HepG2 (cell line): ENCODE data around the gene TH. TPM values are rescaled to one million over a fixed set of nuclear protein-coding genes. Genes with fewer than 3 reads are reported as not detected.
A peak's percentile ranks its signal among the peaks of the same experiment; 100 is the strongest.

Experiments used
- HNRNPH1 ChIP-seq: fragments of 200-400 bp; formaldehyde crosslinking; optimal IDR thresholded peaks from 2 replicates; pipeline ENCODE3; 2017; ENCODE audit warnings: mild to moderate bottlenecking, low read depth, low read length
- SMAD9 ChIP-seq: sonication (generic); formaldehyde crosslinking; IDR thresholded peaks from 2 replicates; pipeline ENCODE4 v1.5.1; 2020; ENCODE audit warnings: mild to moderate bottlenecking, missing genetic modification reagents
- ZFP1 ChIP-seq: IDR thresholded peaks from 2 replicates; pipeline ENCODE4 v1.6.1; 2016
- ZFX ChIP-seq: sonication (generic); formaldehyde crosslinking; IDR thresholded peaks from 2 replicates; pipeline ENCODE4 v1.4.0; 2020; ENCODE audit warnings: mild to moderate bottlenecking, low read depth, missing genetic modification reagents, moderate library complexity
- ZMYM4 ChIP-seq: sonication (generic); formaldehyde crosslinking; IDR thresholded peaks from 2 replicates; pipeline ENCODE4 v1.8.1; 2023; ENCODE audit warnings: mild to moderate bottlenecking, missing genetic modification reagents
- ZNF263 ChIP-seq: sonication (generic); formaldehyde crosslinking; IDR thresholded peaks from 2 replicates; pipeline ENCODE4 v1.4.0; 2020; ENCODE audit warnings: missing genetic modification reagents
- ZNF777 ChIP-seq: sonication (generic); formaldehyde crosslinking; IDR thresholded peaks from 2 replicates; pipeline ENCODE4 v1.4.0; 2020; ENCODE audit warnings: missing genetic modification reagents
- polyA plus RNA-seq, 8 experiments: library from polyadenylated mRNA; depleted of rRNA in 3 of 8; stranded (reverse) in 7 of 8; unstranded in 1 of 8; fragments of >200 nt; fragmentation: Illumina TruSeq in 4 of 8; extraction: Trizol in 4 of 8; gene quantifications; 2 replicates each; pipeline versions ENCODE4 v1.2.1 to v1.2.3, GENCODE V29; 2011 to 2016; ENCODE audit warnings: low read depth in 4 of 8, missing spikeins in 1 of 8, mixed read lengths in 1 of 8; ENCODE audit not compliant: insufficient read depth in 1 of 8
- total RNA-seq, 5 experiments: library from RNA; depleted of rRNA; stranded (reverse); fragments of >200 nt; fragmentation: Illumina TruSeq; extraction: Trizol; gene quantifications; 2 replicates each; pipeline ENCODE4 v1.2.3, GENCODE V29; 2016; ENCODE audit warnings: low read depth in 1 of 5
- TF ChIP-seq, protein P1 (sequence below): sonication (generic); formaldehyde crosslinking; IDR thresholded peaks from 2 replicates; pipeline ENCODE4 v1.5.1; 2020; ENCODE audit warnings: mild to moderate bottlenecking, missing genetic modification reagents, moderate library complexity
- TF ChIP-seq, protein P2 (sequence below): sonication (generic); formaldehyde crosslinking; IDR thresholded peaks from 2 replicates; pipeline ENCODE4 v1.5.0; 2020; ENCODE audit warnings: mild to moderate bottlenecking, missing genetic modification reagents, moderate library complexity
- TF ChIP-seq, protein P3 (sequence below): IDR thresholded peaks from 2 replicates; pipeline ENCODE4 v1.6.1; 2018; ENCODE audit warnings: missing genetic modification reagents, mild to moderate bottlenecking, missing compliant biosample characterization
- TF ChIP-seq, protein P4 (sequence below): sonication (generic); formaldehyde crosslinking; conservative IDR thresholded peaks from 2 replicates; pipeline ENCODE4 v1.4.0; 2020; ENCODE audit warnings: mild to moderate bottlenecking, missing genetic modification reagents, moderate library complexity
- TF ChIP-seq, protein P5 (sequence below): sonication (generic); formaldehyde crosslinking; IDR thresholded peaks from 2 replicates; pipeline ENCODE4 v1.5.0; 2020; ENCODE audit warnings: mild to moderate bottlenecking, missing genetic modification reagents
- TF ChIP-seq, protein P6 (sequence below): sonication (generic); formaldehyde crosslinking; IDR thresholded peaks from 2 replicates; pipeline ENCODE4 v1.5.1; 2020; ENCODE audit warnings: mild to moderate bottlenecking, missing genetic modification reagents, moderate library complexity

TH gene
- total and polyA plus RNA-seq, 2 of the 13 experiments (the other 11 are each of a cell fraction or from before 2014, with no cell fraction given): 0.36 TPM; not detected in 1

DNA sequence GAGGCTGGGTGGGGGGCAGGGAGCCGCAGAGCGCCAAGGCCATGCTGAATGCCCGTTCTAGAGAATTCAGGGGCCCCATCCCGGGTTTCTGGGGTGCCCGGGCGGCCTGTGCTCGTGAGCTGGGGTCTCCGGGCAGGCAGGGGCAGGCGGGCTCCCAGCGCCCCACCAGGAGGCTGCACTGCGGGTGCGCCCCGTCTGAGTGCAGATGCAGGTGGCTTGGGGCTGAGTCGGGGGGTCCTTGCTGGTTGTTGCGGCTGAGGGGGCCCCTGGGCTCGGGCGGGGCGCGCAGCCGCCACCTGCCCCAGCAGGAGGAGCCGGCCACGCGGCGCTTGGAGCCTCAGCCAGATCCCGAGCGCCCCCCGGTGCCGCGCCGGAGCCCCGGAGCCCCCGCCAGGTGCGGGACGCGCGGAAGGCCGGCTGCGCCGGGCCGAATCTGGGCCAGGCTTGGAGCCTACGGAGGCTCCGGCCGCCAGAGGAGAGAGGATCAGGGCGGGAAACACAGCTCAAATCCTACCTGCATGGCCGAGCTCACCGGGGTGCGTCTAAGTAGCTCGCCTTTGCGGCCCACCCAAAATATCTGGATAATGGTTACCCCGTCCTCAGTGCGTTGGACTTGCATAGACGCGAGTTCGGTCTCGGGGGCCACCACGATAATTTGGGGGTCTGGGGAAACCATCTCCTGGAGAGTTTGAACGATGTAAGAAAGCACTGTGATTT, 31.8 kb downstream of the TH start (continued):
- TF ChIP-seq ZNF777 (peak; percentile 75), ZFX (CRISPR knock-in tag) (peak; percentile 33), ZNF263 (0 out of 2 replicates have a peak, but pooled peaks have one; percentile 8), ZFP1 (CRISPR knock-in tag) (no peak), ZMYM4 (0 out of 2 replicates have a peak, but pooled peaks have one; percentile 5), HNRNPH1 (no peak), SMAD9 (0 out of 2 replicates have a peak, but pooled peaks have one; percentile 58)
- TF ChIP-seq, protein P1, sequence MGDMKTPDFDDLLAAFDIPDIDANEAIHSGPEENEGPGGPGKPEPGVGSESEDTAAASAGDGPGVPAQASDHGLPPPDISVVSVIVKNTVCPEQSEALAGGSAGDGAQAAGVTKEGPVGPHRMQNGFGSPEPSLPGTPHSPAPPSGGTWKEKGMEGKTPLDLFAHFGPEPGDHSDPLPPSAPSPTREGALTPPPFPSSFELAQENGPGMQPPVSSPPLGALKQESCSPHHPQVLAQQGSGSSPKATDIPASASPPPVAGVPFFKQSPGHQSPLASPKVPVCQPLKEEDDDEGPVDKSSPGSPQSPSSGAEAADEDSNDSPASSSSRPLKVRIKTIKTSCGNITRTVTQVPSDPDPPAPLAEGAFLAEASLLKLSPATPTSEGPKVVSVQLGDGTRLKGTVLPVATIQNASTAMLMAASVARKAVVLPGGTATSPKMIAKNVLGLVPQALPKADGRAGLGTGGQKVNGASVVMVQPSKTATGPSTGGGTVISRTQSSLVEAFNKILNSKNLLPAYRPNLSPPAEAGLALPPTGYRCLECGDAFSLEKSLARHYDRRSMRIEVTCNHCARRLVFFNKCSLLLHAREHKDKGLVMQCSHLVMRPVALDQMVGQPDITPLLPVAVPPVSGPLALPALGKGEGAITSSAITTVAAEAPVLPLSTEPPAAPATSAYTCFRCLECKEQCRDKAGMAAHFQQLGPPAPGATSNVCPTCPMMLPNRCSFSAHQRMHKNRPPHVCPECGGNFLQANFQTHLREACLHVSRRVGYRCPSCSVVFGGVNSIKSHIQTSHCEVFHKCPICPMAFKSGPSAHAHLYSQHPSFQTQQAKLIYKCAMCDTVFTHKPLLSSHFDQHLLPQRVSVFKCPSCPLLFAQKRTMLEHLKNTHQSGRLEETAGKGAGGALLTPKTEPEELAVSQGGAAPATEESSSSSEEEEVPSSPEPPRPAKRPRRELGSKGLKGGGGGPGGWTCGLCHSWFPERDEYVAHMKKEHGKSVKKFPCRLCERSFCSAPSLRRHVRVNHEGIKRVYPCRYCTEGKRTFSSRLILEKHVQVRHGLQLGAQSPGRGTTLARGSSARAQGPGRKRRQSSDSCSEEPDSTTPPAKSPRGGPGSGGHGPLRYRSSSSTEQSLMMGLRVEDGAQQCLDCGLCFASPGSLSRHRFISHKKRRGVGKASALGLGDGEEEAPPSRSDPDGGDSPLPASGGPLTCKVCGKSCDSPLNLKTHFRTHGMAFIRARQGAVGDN (CRISPR knock-in tag): peak; percentile 59; the same call in 1 of the 2 replicates
- TF ChIP-seq, protein P2, sequence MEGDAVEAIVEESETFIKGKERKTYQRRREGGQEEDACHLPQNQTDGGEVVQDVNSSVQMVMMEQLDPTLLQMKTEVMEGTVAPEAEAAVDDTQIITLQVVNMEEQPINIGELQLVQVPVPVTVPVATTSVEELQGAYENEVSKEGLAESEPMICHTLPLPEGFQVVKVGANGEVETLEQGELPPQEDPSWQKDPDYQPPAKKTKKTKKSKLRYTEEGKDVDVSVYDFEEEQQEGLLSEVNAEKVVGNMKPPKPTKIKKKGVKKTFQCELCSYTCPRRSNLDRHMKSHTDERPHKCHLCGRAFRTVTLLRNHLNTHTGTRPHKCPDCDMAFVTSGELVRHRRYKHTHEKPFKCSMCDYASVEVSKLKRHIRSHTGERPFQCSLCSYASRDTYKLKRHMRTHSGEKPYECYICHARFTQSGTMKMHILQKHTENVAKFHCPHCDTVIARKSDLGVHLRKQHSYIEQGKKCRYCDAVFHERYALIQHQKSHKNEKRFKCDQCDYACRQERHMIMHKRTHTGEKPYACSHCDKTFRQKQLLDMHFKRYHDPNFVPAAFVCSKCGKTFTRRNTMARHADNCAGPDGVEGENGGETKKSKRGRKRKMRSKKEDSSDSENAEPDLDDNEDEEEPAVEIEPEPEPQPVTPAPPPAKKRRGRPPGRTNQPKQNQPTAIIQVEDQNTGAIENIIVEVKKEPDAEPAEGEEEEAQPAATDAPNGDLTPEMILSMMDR (CRISPR knock-in tag): peak; percentile 44; the same call in 1 of the 2 replicates
- TF ChIP-seq, protein P3, sequence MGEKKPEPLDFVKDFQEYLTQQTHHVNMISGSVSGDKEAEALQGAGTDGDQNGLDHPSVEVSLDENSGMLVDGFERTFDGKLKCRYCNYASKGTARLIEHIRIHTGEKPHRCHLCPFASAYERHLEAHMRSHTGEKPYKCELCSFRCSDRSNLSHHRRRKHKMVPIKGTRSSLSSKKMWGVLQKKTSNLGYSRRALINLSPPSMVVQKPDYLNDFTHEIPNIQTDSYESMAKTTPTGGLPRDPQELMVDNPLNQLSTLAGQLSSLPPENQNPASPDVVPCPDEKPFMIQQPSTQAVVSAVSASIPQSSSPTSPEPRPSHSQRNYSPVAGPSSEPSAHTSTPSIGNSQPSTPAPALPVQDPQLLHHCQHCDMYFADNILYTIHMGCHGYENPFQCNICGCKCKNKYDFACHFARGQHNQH (CRISPR knock-in tag): no peak
- TF ChIP-seq, protein P4, sequence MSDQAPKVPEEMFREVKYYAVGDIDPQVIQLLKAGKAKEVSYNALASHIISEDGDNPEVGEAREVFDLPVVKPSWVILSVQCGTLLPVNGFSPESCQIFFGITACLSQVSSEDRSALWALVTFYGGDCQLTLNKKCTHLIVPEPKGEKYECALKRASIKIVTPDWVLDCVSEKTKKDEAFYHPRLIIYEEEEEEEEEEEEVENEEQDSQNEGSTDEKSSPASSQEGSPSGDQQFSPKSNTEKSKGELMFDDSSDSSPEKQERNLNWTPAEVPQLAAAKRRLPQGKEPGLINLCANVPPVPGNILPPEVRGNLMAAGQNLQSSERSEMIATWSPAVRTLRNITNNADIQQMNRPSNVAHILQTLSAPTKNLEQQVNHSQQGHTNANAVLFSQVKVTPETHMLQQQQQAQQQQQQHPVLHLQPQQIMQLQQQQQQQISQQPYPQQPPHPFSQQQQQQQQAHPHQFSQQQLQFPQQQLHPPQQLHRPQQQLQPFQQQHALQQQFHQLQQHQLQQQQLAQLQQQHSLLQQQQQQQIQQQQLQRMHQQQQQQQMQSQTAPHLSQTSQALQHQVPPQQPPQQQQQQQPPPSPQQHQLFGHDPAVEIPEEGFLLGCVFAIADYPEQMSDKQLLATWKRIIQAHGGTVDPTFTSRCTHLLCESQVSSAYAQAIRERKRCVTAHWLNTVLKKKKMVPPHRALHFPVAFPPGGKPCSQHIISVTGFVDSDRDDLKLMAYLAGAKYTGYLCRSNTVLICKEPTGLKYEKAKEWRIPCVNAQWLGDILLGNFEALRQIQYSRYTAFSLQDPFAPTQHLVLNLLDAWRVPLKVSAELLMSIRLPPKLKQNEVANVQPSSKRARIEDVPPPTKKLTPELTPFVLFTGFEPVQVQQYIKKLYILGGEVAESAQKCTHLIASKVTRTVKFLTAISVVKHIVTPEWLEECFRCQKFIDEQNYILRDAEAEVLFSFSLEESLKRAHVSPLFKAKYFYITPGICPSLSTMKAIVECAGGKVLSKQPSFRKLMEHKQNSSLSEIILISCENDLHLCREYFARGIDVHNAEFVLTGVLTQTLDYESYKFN: no peak
- TF ChIP-seq, protein P5, sequence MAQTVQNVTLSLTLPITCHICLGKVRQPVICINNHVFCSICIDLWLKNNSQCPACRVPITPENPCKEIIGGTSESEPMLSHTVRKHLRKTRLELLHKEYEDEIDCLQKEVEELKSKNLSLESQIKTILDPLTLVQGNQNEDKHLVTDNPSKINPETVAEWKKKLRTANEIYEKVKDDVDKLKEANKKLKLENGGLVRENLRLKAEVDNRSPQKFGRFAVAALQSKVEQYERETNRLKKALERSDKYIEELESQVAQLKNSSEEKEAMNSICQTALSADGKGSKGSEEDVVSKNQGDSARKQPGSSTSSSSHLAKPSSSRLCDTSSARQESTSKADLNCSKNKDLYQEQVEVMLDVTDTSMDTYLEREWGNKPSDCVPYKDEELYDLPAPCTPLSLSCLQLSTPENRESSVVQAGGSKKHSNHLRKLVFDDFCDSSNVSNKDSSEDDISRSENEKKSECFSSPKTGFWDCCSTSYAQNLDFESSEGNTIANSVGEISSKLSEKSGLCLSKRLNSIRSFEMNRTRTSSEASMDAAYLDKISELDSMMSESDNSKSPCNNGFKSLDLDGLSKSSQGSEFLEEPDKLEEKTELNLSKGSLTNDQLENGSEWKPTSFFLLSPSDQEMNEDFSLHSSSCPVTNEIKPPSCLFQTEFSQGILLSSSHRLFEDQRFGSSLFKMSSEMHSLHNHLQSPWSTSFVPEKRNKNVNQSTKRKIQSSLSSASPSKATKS (CRISPR knock-in tag): no peak; the same call in 1 of the 2 replicates
- TF ChIP-seq, protein P6, sequence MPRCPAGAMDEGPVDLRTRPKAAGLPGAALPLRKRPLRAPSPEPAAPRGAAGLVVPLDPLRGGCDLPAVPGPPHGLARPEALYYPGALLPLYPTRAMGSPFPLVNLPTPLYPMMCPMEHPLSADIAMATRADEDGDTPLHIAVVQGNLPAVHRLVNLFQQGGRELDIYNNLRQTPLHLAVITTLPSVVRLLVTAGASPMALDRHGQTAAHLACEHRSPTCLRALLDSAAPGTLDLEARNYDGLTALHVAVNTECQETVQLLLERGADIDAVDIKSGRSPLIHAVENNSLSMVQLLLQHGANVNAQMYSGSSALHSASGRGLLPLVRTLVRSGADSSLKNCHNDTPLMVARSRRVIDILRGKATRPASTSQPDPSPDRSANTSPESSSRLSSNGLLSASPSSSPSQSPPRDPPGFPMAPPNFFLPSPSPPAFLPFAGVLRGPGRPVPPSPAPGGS: 0 out of 2 replicates have a peak, but pooled peaks have one; percentile 16
